GM19351 (cell line): ENCODE measurements around the gene SKIC8.

Experiments
- ATAC-seq: cut with Tn5 transposase; IDR thresholded peaks from one replicate; pipeline ENCODE4 v1.9.1; 2021; ENCODE audit warnings: mild to moderate bottlenecking, moderate library complexity; ENCODE audit not compliant: unreplicated experiment

Gene SKIC8

DNA sequence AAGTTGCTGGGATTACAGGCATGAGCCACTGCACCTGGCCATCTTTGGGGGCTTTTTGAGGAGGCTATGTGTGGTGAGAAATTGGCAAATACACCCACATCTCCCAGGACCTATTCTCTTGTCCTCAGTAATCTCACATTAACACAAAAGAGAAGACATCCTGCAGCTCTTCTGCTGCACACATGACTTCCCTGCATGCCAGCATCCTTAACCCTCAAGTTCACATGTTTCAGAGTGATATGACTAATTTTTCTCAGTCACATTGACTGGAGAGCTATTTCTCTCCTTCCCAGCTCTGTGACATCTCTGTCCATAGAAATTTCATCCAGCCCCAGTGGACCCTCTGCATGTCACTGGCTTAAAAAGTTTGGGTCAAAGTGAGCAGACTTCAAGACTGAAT is 1.9 kb upstream of the SKIC8 start:
- ATAC-seq = no peak

DNA sequence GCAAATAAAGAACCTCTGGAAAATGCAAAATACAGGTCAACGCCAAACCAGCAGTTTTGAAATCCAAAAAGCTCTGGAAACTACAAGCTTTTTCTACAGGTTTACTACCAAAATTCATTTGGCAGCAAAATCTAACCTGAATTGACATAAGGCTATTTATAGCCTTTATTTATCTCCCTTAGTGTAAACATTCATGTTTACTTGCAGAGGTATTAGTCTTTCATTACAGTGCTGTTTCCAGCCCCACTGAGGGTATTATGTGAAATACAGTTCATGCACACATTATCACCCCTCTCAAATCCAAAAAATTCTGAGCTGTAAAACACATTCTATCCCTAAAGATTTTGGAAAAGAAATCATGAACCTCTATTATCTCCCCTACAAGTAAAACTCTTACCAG is 7.2 kb downstream of the SKIC8 start:
- ATAC-seq = no peak

DNA sequence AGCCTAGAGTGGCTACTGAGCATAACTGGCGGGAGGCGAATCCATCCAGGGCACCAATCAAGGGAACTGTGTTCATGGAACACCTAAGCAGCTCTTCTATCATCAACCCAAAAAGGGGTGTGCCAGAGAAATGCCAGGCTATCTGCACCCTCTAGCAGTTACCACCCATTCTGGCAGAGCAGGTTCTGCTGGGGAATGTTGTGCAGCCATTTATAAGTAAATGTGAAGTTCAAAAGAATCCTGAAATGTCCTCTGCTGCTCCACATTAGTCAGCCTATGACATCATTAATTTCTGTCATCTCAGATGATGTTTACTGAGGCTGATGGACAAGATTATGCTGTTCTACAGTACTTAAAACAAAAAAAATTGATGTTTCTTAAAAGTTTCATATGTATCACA is 7.7 kb downstream of the SKIC8 start:
- no peak for ATAC-seq

DNA sequence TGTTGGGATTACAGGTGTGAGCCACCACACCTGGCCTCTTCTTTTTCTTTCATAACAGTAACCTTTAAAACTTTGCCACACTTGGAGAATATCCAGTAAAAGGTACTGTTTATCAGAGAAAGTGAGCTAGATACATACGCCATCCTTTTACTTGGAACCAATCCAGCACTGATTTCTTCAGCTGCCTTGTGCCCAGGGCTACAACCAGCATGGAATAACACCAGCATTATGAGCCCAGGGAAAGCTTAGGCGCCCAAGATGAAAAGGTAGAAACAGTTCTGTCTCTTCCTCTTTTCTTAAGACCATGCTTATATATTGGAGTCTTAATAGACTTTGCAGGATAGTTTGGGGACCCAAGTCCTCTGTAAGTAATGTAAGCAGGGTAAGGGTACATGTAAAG is 8.4 kb downstream of the SKIC8 start:
- ATAC-seq = no peak

DNA sequence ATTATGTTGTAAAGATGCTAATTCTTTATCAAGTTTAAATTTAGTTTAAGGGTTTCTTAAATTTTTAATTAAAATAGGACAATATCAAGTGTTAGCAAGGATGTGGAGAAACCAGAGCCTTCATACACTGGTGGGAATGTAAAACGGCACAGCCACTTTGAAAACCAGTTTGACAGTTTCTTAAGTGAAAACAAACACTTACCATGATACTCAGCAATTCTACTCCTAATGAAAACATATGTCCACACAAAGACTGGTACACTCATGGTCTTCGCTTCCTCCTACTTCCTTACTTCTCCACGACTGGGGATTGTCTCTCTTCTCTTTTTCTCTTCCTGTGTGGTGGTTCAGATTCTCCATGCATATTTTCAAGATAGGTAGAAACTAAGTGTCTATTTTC is 9.2 kb downstream of the SKIC8 start:
- no peak for ATAC-seq

DNA sequence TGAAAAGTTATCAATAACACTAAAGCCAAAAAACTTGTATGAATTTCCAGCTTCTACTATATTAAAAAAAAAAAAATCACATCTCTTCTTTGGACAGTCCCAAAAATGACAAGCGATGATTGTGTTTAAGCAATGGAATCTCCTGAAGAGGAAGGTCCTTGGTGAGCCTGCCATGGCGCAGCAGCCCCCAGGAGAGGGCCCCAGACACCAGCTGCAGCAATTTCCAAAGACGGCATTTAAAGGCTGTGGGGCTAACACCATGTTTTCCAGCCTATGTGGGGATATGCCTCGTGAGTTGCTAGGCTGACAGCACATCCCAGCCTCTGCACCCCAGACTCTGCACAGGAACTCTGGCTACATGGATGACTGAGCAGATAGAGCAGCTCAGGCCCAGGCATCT is 14.7 kb downstream of the SKIC8 start:
- no peak for ATAC-seq

DNA sequence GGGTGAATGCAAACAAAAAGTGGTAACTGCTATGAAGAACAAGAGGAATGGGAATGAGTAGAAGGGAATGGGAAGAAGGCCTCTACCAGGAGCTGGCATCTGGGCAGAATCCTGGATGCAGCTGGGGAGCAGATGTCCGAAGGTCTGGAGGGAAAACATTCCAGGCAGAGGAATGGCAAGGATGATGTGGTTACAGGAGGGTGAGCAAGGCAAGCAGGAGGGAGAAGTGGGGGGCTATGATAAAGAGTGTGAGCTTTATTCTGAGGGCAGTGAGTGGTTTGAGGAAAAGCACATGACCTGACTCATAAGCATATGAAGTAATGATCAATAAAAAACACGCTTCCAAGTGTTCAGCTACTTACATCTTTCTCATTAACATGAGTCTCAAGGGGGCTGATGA is 17.1 kb downstream of the SKIC8 start:
- no peak for ATAC-seq

DNA sequence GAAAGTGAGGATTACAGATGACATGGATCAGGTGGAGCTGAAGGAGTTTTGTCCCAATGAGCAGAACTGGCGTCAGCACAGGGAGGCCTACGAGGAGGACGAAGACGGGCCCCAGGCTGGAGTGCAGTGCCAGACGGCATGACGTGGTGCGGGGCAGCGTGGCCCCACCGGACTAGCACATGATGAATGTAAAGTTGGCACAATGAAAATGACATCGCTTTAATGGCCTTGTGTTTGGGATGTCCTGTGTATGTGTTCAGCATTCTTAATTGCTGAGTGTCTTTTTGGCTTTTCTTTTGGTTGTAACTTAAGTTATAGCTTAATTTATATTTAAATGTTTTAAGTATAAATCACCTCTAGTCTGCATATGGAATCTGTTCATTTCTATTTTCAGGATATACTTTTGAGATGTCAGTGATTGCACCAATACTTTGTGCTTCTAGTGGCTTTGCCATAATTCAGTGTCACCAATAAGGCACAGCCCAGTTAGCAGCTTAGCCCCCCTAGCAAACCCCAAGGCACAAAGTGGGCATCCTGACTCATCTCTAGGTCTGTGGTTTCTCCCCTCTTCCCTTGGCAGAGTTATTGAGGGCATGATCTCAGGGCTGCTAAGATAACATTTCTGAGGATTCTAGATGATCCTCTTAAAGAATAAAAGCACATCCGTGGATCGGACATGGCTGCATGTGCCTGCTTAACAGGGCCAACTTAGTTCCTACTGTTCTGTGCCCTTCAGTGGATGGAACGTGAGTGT is 18.9 kb downstream of the SKIC8 start:
- ATAC-seq = no peak

DNA sequence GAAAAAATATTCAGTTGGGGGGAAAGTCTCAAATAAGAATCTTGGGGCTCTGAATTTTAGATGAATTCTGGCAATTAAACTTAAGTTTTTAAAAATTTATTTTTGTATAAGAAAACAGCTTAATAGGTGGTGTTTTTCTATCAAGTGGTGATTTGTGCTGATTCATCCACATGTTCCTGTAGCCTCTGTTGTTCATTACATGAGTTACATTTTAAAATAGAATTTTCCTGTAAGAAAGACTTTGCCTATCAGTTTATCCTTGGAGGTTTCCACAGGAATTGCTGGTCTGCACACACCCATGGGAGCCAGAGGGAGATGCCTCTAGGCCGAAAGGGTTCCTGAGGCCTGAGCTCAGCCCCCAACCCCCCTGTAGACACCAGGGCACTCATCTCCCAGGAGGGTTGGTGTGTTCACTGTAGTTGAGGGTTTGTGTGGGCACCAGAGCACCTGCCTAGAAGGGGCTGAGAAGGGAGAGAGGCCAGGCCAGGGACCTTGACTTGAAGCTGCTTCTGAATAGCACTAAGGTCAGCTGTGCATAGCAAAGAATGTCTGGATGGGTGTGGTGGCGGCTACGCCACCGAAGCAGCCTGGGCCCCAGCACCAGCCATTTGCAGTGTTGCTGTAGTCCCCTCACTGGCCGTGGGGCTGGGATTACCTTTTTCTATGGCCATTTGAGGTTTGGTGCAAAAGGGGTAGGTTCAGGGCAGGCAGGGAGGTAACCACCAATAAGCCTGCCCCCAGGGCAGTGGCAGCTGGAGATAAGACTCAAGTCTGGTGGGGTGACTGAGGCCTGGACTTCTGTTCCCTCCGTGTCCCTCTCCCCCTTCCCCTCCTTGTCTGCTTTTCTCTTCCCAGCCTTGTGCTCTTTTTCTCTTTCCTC is 23.1 kb downstream of the SKIC8 start:
- ATAC-seq = no peak

DNA sequence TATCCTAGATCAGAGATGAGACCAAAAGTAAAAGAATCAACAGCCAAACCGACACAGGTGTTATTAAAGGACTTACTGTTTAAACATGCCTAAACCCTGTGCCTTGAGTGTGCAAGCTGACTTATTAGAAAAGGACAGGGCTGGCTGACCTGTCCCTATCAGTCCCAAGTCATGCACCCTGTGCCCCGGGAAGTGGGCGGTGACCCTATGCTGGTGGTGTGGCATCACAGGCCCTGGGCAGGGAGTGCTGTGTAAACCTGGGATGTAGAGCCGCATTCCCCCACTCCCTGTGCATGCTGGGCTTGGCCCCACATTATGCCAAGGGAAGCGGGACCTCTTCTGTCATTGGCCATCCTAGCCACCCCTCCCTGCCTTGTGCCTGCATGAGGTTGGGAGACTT is 24.4 kb downstream of the SKIC8 start:
- no peak for ATAC-seq

DNA sequence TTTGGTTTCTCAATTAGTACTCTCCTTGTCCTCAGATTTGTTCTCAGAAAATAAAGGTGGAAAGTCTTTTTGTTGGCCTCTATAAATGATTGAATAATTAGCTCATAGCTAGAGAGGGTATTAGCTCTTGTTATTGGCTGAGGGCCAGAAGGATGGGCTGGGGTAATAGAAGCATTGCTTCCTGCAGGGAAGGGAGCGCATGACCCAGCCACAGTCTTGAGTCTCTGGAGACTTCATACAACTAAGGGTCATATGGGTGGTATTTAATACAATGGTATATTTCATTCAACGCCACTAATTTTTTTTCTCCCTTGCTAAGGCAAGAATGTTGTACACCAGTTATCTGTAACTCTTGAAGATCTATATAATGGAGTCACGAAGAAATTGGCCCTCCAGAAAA is 26.6 kb downstream of the SKIC8 start:
- ATAC-seq = no peak

DNA sequence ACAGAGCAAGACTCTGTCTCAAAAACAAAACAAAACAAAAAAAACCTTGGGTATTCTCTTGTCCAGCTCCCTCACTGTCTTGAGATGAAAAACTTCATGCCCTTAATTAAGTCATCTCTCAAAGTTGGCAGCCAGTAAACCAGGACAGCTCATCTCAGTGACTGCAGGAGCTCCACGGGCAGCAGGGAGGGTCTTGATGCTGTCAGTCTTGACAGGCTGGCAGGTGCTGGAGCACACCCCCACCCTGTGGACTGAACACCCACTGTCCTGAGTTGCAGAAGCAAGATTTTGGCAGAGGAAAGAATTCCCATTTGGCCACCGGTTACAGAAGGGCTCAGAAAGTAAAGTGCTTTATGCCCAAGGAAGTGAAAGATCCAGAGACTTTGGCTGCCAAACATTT is 27.1 kb downstream of the SKIC8 start:
- no peak for ATAC-seq

DNA sequence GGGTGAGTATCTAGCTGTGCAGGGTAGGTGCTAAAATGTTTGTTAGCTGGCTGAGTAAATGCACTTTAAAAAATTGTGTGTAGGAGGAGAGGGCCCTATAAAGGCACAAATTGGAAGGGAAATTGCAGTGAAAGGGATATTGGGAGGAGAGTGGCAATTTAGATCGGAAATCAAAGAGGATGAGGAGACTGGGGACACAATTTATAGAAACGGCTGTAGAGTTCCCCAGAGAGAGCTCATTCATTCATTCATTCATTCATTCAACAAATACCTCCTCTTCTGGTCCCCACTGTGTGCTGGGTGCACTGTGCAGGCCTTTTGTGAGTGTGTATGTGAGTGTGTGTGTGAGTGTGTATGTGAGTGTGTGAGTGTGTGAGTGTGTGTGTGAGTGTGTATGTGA is 32.6 kb downstream of the SKIC8 start:
- no peak for ATAC-seq

DNA sequence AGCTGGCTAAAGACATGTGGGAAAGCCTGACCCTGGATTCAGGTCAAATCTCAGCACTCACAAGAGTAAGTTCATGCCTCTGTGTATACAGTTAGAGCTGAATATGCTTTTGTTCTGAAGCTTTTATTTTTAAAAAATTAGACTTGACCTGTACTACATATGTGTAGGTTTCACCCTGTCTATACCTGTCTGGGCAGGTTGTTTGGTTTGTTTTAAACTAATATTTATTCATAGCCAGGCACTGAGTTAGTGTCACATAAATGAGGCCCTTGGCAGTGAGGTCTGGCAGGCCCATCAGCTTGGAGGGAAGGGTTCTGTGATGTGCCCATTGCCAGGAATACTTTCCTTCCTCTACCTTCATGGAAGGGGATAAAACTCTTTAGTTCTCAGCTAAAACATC is 33.2 kb downstream of the SKIC8 start:
- ATAC-seq = no peak

DNA sequence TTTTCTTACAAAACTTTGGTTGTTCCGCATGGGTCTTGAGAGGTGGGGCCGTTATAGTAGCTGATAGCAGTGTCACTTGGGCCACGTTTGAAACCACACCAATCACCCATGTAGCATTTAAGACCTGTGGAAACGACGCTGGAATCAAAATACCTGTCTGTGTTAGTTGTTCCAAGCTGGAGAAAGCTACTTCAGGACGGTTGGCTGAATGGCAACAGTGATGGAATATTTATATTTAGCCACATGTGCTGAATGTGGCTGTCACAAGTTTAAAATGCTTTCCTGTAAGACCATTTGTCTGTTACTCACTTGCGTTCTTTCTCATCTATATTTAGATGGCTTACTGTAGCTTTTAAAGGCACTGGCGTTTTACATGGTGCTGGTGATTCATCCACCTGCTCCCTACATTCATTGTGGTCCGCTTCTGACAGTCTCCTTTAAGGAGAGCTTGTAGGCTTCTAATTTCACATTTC is 33.6 kb downstream of the SKIC8 start:
- ATAC-seq = no peak

DNA sequence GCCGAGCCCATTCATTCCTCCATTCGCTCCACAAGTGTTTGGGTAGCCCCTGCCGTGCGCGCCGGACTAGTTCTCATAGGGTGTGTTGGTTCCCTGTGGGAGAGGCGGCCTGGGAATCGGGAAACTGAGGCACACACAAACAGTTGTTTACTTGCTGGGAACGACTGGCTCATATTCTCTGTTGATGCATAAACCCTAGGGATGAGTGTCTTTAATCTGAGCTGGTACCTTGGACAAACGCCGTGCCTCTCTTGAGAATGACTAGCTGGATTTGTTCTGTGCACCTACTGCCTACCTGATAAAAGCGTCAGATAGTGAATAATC is 34.3 kb downstream of the SKIC8 start:
- ATAC-seq = no peak

DNA sequence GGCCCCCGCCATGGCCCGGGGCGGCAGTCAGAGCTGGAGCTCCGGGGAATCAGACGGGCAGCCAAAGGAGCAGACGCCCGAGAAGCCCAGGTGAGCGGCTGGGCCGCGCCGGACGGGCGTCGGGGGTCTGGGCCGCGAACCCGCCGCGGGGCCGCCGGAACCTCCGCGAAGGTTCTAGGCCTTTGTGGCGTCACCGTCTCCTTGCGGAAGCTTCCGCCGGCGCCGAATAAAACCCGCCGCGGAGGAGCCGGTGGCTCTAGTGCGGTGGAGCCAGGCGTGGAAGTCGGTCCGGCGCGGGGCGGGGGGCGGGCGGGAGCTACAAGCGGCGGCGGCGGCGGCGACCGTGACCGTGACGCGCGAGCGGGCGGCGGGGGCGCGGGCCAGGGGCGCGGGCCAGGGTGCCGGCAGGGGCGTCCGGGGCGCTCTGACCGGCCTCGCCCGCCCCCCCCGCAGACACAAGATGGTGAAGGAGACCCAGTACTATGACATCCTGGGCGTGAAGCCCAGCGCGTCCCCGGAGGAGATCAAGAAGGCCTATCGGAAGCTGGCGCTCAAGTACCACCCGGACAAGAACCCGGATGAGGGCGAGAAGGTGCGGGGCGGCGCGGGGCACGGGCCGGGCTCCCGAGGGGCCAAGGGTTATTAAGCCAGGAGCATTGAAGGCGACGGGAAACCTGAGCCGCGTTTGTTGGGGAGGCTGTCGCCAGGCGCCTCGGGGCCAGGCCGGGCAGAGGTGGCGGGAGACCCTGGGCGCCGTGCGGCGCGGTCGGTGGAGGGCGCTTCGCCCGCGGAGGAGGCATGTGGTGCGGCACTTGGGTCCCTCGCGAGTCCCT is 34.9 kb downstream of the SKIC8 start, which contains the start of gene DNAJA4:
DNAJA4 (plus strand) TSS at position 259 of the 833 bp plus-strand sequence; CDS start at position 461, 202 bp downstream.
- no peak for ATAC-seq

DNA sequence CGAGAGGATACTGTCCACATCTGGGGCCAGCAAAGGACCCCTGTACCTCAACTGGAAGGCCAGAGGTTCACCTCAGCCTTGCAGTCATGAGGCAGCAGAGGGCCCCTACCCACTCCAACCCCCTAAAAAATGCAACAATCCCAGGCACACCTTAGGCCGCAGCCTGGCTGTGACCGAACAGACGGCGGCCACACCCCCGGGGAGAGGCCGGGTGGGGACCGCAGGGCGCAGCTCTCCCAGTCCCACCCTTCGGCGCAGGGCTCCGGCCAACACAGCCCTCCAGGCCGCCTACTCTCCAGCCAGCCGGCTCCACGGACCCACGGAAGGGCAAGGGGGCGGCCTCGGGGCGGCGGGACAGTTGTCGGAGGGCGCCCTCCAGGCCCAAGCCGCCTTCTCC is 35.5 kb downstream of the SKIC8 start:
- ATAC-seq = no peak

DNA sequence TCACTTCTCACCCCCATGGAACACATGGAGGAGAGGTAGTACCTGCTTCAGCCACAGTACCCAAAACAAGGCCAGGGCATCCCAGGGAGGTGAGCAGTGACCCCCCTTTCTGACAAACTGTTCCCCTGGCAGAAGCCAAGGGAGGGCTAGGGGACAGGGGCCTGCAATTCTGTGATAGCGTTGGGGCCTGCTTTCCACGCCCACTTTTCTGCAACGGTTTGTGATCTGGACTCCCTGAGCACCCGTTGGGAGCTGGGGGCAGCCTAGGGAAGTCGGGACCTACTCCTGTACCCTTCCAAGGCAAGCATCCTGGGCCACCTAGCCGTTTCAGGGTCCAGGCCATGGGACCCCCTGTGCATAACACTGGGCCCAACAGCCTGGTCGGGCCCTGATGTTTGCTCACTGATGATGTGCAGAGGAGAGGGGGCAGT is 36.0 kb downstream of the SKIC8 start:
- ATAC-seq = no peak

DNA sequence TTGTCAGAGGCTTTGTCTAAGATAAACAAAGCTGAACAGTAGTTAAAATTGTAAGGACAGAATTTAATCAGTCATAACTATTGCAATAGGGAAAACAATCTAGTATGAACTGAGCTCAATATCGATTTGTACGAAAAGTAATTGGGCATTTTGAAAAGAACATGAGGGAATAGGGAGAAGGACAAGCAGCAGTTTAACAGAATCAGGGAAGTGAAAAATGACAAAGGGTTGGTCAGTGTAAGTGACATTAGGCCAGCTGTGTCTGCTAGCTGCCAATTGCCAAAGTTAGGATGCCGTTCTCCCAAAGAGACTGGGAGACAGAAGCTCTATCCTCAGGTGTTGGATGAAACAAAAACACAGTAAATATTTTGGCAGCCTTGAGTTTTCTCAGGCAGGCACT is 38.3 kb downstream of the SKIC8 start:
- ATAC-seq = no peak

DNA sequence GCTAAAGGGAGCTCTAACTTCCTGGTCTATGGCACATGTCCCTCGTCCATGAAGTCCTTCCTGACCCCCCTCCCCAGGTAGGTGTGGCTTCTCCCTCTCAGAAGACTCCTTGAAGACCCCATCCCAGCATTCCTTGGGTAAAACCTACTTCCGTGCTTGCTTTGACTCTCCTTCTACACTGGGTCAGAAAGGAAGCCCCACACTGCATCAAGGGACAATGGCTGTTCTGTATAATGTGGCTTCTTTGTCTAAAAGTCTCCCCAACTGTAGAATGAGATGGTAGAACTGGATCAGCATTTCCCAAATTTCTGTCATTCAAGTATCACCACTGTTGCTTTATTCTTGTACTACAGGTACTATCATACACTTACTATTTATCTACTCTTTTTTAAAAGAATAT is 38.9 kb downstream of the SKIC8 start:
- ATAC-seq = no peak
